ENCODE results near the gene NPHP3. TPM values are rescaled to one million over a fixed set of nuclear protein-coding genes. Genes with fewer than 3 reads are reported as not detected.
"Not testable (repeated sequence)": the region's sequence is repeated elsewhere in the genome, so short reads cannot be mapped to it uniquely, and the experiment has no call there.

NPHP3 gene
- total RNA-seq, 1 donor from 2014 or later, result 27.7 TPM

DNA sequence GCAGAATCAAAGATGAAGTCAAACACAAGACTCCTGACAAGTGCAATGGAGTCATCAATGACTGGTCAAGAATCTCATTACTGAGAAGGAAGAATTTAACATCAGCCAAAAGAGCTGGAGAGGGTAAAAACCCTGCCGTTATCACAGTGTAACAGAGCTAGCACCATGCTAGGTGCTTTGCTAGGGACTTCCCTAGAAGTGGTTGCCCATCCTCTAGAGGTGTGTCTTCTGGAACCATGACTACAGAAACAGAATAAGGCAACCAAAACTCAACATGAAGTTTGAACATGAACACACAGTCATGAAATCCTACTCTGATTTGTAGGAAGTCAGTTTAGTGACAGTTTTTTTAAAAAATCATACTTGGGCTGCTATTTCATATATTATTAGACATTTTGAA lies 72.1 kb downstream of the NPHP3 start:
- no peak for DNase-seq (ENCODE audit: low spot score)

DNA sequence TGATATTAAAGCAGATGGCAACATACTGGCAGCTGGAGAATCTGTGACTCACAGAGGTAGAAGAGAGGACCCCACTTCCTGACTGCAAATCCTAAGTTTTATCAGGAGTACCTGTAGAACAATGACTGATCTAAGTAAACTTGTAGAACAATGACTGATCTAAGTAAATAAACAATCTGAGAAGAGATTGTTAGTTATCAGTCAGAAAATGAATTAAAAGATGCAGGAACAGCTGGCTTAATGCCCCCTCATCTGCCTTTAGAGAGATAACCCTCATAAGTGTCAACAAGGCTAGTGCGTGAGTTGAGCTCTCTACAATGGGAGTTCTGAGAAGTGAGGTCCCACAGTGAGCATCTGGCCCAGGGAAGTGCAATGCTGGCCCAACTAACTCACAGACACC lies 77.2 kb downstream of the NPHP3 start:
- no peak for DNase-seq (ENCODE audit: low spot score)

DNA sequence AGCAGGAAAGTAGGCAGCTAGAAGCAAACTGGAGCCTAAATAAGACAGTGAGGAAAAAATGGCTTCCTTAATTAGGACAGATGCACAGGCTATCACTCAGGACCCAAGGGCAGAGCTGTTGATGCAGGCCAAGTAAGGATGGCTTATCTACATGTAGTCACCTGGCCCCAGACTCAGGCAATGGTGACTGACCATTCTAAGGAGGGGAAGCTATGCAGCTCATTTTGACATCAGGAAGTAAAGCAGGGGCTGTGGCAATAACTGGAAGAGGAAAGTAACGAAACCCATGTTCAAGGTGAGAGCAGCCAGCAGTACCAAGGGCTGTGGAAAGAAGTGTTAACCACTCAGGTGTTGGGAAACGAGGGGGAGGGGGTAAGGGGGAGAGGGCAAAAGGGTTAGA lies 78.8 kb downstream of the NPHP3 start:
- DNase-seq (ENCODE audit: low spot score), result no peak

DNA sequence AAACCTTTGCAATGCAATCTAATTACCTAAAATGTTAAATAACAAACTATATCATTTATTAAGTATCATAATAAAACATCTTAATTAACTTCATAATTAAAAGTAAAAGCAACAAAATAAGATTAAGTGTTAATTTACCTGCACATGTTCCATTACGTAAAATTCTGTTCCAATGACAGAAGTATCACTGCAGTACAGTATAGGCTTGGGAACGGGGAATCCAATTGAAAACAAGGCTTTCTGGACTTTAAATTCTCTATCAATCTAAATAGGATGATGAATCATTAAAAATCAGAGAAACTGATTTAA lies 79.7 kb downstream of the NPHP3 start:
- no peak for DNase-seq (ENCODE audit: low spot score)

DNA sequence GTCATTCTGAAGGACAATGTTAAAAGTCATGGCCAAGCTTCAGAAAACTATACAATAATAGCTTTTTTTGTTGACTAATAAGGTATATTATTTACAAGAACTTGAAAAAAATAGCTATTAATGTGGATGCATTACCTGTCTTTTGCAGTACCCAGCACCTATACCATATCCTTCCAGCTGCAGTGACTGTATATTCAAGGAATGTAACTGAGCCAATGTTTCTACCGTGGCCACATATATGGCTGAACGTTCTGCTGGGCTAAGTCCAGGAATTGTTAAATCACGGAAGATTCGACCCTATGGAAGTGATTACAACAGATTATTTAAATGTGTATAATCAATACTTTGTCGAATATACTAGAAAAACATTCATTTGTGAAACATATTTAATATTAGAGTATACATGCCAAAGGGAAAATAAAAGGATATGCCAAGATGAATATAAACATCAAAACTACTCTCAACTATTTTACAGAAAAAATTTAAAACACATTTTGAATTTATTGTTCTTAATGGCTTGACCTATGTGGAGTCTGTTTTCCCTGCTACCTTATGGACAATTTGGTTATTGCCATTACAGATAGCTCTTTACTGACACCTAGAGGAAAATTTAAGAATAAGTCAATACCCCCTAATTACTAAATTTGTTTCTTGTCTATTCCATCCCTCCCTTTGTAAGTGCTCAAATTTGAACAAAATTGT lies 80.2 kb downstream of the NPHP3 start:
- no peak for DNase-seq (ENCODE audit: low spot score)

DNA sequence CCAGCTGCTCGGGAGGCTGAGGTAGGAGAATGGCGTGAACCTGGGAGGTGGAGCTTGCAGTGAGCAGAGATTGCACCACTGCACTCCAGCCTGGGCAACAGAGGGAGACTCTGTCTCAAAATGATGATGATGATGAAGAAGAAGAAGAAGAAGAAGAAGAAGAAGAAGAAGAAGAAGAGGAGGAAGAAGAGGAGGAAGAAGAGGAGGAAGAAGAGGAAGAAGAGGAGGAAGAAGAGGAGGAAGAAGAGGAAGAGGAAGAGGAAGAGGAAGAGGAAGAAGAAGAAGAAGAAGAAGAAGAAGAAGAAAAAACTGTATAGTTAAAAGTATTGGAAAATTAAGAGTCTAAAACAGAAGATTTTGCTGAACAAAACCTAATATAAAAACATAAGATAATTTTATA lies 80.8 kb downstream of the NPHP3 start:
- DNase-seq (ENCODE audit: low spot score), result not testable (repeated sequence)

DNA sequence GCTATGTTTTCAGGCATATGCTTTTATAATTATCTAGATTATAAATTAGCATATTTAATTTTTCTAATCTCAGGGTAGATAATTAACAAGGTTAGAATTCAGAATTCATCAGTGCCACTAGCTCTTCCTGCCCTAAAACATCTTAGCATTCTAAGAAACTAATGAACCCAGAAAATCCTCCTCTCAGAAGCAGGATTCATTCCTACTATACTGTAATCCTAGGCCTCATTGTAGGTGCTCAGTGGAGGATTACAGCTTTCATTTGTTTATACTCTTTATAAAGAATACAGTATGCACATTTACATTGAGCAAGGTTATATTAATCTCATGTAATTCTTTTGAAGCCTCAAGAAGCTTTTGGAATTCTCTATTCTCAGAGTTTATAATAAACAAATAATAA lies 83.5 kb downstream of the NPHP3 start:
- no peak for DNase-seq (ENCODE audit: low spot score)

DNA sequence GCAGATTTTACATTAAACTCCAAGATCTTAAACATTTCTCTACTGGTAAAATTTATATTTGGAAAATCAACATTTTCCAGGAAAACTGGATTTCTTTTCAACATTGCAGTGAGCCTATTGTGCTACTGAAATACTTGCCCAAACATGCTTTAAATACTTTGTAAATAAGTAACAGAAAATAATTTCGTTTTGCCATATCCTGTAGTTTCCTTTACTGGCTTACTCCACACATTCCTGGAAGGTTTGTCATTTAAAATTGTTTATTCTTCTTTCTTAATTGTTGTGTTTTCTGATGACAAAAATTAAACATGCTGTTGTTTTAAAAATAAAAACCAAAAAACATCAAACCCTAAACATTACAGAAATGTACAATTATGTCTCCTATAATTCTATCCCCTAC lies 84.6 kb downstream of the NPHP3 start:
- DNase-seq (ENCODE audit: low spot score), result no peak

DNA sequence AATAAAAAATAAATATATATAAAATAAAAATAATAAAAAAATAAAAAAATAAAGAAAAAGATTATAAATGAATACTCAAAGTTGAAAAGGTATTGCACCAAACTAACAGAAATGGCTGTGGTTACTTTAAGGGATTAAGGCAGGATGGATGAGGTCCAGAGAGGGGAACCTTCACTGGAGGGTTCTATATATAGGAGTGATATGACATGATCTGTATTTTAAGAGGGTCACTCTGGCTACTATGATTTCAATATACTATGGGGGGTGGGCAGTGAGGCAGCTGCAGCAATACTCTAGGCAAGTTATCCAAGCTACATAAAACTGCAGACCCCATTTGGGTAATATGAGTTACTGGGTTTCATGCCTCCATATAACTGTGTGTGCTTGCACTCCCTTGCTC lies 87.2 kb downstream of the NPHP3 start:
- DNase-seq (ENCODE audit: low spot score), result no peak

Other genes with a start within 250 kb of the NPHP3 start
- gene ACKR4, start 125.1 kb downstream of the NPHP3 start, total RNA-seq, result 10.4 TPM
- 23.5 TPM for gene ACAD11, start 62.6 kb downstream of the NPHP3 start, total RNA-seq
- 49.1 TPM for gene UBA5, start 62.1 kb downstream of the NPHP3 start, total RNA-seq

All from ureter (tissue), 1 donor.